ENCODE results near the gene ADRA2B. TPM values are rescaled to one million over a fixed set of nuclear protein-coding genes. Genes with fewer than 3 reads are reported as not detected.

ADRA2B gene
- total RNA-seq, 1 experiment from 2014 or later, result 4.7 TPM

- no peak for TF ChIP-seq CREM (CRISPR knock-in tag; IDR thresholded peaks at IDR 0.05)
- no peak for TF ChIP-seq SMAD3 (CRISPR knock-in tag; IDR thresholded peaks at IDR 0.05; ENCODE audit: borderline replicate concordance)
These were observed 13.2 kb downstream of the ADRA2B start (continued) for GRCh38 chr2:96103187-96103601.

DNA sequence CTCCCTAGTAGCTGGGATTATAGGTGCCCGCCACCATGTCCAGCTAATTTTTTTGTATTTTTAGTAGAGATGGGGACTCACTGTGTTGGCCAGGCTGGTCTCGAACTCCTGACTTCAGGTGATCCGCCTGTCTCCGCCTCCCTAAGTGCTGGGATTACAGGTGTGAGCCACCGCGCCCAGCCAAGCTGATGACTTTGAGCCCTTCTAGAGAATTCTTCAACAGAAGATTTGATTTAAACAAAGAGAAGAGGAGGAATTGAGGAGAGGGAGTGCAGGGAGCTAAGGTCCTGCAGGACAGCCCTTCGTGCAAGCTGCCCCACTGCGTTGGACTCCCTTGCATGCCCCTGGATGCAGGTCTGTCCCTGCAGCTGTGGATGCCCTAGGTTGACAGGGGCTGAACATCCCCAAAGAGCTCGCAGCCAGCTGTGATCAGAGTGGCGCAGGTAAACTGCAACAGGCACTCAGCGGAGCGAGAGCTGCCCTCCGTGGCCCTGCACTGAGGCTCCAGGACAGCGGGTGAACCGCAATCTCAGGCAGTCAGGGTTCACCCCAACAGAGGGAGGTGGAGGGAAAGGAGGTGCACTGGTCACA, 13.7 kb downstream of the ADRA2B start:
- no peak overlapping the region for H3K4me3 Mint-ChIP-seq
- CTCF ChIA-PET, result interaction anchor here (1.0 to 3.4 kb wide), 4 partner anchors 8 to 36 kb away, joined by 4 to 14 read pairs (median 9); partner anchors contain the start of gene ASTL
- H3K9me3 Mint-ChIP-seq, result peaks cover 11% of the 10 kb centered on the region
- peaks cover 4% of the 10 kb centered on the region; the same call in 1 of the 2 replicates for H3K36me3 Mint-ChIP-seq
- DNase-seq (ENCODE audit: low spot score), result no peak
- POLR2A ChIA-PET, result no interaction called here
- ATAC-seq, result no peak
- H3K27ac Mint-ChIP-seq, result no peak overlapping the region
- TF ChIP-seq SMAD3 (CRISPR knock-in tag; IDR thresholded peaks at IDR 0.05; ENCODE audit: borderline replicate concordance) (no peak), ZNF425 (CRISPR knock-in tag; conservative IDR thresholded peaks at IDR 0.05) (no peak), AFF4 (CRISPR knock-in tag; IDR thresholded peaks at IDR 0.05; ENCODE audit: borderline replicate concordance) (no peak), JUN (CRISPR knock-in tag; IDR thresholded peaks at IDR 0.05) (no peak), ZNF219 (CRISPR knock-in tag; IDR thresholded peaks at IDR 0.05; ENCODE audit: borderline replicate concordance) (no peak), ZBTB21 (CRISPR knock-in tag; IDR thresholded peaks at IDR 0.05; ENCODE audit: borderline replicate concordance) (no peak), ZNF317 (CRISPR knock-in tag; IDR thresholded peaks at IDR 0.05; ENCODE audit: borderline replicate concordance, low read depth) (no peak), GABPB1 (CRISPR knock-in tag; IDR thresholded peaks at IDR 0.05) (no peak), HMGA2 (CRISPR knock-in tag; IDR thresholded peaks at IDR 0.05) (no peak), TP53 (CRISPR knock-in tag; IDR thresholded peaks at IDR 0.05) (no peak), ETV6 (CRISPR knock-in tag; IDR thresholded peaks at IDR 0.05) (no peak), ATF1 (CRISPR knock-in tag; IDR thresholded peaks at IDR 0.05) (no peak), GTF2I (CRISPR knock-in tag; conservative IDR thresholded peaks at IDR 0.05) (no peak), ZNF671 (CRISPR knock-in tag; IDR thresholded peaks at IDR 0.05) (no peak), IRF2 (CRISPR knock-in tag; IDR thresholded peaks at IDR 0.05; ENCODE audit: borderline replicate concordance, low read depth) (no peak)
- TF ChIP-seq, protein P1, sequence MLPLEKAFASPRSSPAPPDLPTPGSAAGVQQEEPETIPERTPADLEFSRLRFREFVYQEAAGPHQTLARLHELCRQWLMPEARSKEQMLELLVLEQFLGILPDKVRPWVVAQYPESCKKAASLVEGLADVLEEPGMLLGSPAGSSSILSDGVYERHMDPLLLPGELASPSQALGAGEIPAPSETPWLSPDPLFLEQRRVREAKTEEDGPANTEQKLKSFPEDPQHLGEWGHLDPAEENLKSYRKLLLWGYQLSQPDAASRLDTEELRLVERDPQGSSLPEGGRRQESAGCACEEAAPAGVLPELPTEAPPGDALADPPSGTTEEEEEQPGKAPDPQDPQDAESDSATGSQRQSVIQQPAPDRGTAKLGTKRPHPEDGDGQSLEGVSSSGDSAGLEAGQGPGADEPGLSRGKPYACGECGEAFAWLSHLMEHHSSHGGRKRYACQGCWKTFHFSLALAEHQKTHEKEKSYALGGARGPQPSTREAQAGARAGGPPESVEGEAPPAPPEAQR (CRISPR knock-in tag; IDR thresholded peaks at IDR 0.05), result no peak
- no peaks in the 10 kb centered on the region; the same call in 1 of the 2 replicates for H3K27me3 Mint-ChIP-seq (ENCODE audit: low read depth)
- peaks cover 19% of the 10 kb centered on the region for H3K4me1 Mint-ChIP-seq

All from WTC11 (cell line).